Body of pancreas (tissue), 4 donors: Measurements from ENCODE around the gene FOXK2. TPM values are rescaled to one million over a fixed set of nuclear protein-coding genes. Genes with fewer than 3 reads are reported as not detected.
"Not testable (repeated sequence)": the region's sequence is repeated elsewhere in the genome, so short reads cannot be mapped to it uniquely, and the experiment has no call there.

ENCODE experiments used
- ATAC-seq: fragments of 150-250 bp; one replicate; pipeline ENCODE4 v1.9.1; 2016
- DNase-seq, 4 donors: peaks; one replicate each; pipeline ENCODE4 v3.0.0-alpha.2; 2019
- H3K27ac ChIP-seq, 4 donors: fragments of 200-600 bp; sonication (generic); 1 replicate in 3 of 4; 2 replicates in 1 of 4; pipeline versions ENCODE4 v1.5.1 to v1.6.1; 2016 to 2019; ENCODE audit warnings: mild to moderate bottlenecking in 1 of 4, mixed read lengths in 1 of 4, moderate library complexity in 1 of 4
- H3K27me3 ChIP-seq, 2 donors: fragments of 200-600 bp; sonication (generic); one replicate each; pipeline ENCODE4 v1.6.0; 2016; ENCODE audit warnings: mild to moderate bottlenecking in 1 of 2
- H3K36me3 ChIP-seq, 2 donors: fragments of 200-600 bp; sonication (generic); replicated peaks in 1 of 2; 2 replicates each; pipeline ENCODE4 v1.5.1; 2016; ENCODE audit warnings: low read depth in 2 of 2; ENCODE audit not compliant: insufficient read depth in 1 of 2
- H3K4me1 ChIP-seq: fragments of 200-600 bp; sonication (generic); one replicate; pipeline ENCODE4 v1.6.0; 2016
- H3K4me3 ChIP-seq, 2 donors: fragments of 200-600 bp; sonication (generic); 1 replicate in 1 of 2; 2 replicates in 1 of 2; pipeline ENCODE4 v1.5.1; 2016 to 2019
- H3K9me3 ChIP-seq, 3 donors: fragments of 200-600 bp; sonication (generic); 1 replicate in 2 of 3; 2 replicates in 1 of 3; pipeline ENCODE4 v1.5.1; 2016
- POLR2A ChIP-seq, 3 donors: fragments of 450-650 bp; IDR thresholded peaks; one replicate each; pipeline ENCODE4 v1.6.1; 2016; ENCODE audit warnings: antibody characterized with exemption in 3 of 3, mild to moderate bottlenecking in 2 of 3
- WGBS, 2 donors: methylation state at CpG; one replicate each; pipeline ENCODE4 v1.1.5; 2017; 5-methylcytosine and 5-hydroxymethylcytosine counted together
- intact Hi-C: fragments of 100-400 bp; cut with DNase I; formaldehyde crosslinking; loops from one replicate; pipeline ENCODE4 v1.15.1; 2023
- total RNA-seq, 2 donors: library from RNA; depleted of rRNA; stranded (reverse); fragments of >200 nt; gene quantifications; one replicate each; pipeline ENCODE4 v1.1.0, GENCODE V29; 2016
- TF ChIP-seq, protein P1 (sequence below), 7 experiments: fragments of 450-650 bp in 4 of 7; fragments of 200-600 bp in 3 of 7; sonication (generic) in 3 of 7; IDR thresholded peaks; one replicate each; pipeline ENCODE4 v1.5.1; 2016 to 2019; ENCODE audit warnings: antibody characterized with exemption in 7 of 7

Gene FOXK2
- total RNA-seq, 2 donors from 2014 or later, result 10.6 to 25.1 TPM

GRCh38 chr17:82560802-82561428, 41.4 kb downstream of the FOXK2 start:
- no peaks in the 10 kb centered on the region for H3K27me3 ChIP-seq
- no peak overlapping the region for H3K27ac ChIP-seq
- intact Hi-C loops, result no loop called here
- H3K9me3 ChIP-seq, result no peaks in the 10 kb centered on the region
- no peaks in the 10 kb centered on the region for H3K36me3 ChIP-seq
- 77 to 93% methylated on average over 6 to 9 of the region's 9 CpGs for WGBS, 2 donors
- DNase-seq, result no peak
- ATAC-seq, result no peak
- TF ChIP-seq, protein P1, sequence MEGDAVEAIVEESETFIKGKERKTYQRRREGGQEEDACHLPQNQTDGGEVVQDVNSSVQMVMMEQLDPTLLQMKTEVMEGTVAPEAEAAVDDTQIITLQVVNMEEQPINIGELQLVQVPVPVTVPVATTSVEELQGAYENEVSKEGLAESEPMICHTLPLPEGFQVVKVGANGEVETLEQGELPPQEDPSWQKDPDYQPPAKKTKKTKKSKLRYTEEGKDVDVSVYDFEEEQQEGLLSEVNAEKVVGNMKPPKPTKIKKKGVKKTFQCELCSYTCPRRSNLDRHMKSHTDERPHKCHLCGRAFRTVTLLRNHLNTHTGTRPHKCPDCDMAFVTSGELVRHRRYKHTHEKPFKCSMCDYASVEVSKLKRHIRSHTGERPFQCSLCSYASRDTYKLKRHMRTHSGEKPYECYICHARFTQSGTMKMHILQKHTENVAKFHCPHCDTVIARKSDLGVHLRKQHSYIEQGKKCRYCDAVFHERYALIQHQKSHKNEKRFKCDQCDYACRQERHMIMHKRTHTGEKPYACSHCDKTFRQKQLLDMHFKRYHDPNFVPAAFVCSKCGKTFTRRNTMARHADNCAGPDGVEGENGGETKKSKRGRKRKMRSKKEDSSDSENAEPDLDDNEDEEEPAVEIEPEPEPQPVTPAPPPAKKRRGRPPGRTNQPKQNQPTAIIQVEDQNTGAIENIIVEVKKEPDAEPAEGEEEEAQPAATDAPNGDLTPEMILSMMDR (IDR thresholded peaks at IDR 0.05), result no peak
- no peak for TF ChIP-seq POLR2A (IDR thresholded peaks at IDR 0.05)
- no peak overlapping the region for H3K4me3 ChIP-seq
- peaks cover 24% of the 10 kb centered on the region for H3K4me1 ChIP-seq

GRCh38 chr17:82561429-82562035, 42.0 kb downstream of the FOXK2 start:
- H3K27me3 ChIP-seq, result no peaks in the 10 kb centered on the region
- no peak overlapping the region for H3K4me3 ChIP-seq
- intact Hi-C loops, result no loop called here
- ATAC-seq, result no peak
- TF ChIP-seq, protein P1 (IDR thresholded peaks at IDR 0.05), result no peak
- peaks cover 0 to 2% of the 10 kb centered on the region in 2 donors for H3K36me3 ChIP-seq
- H3K9me3 ChIP-seq, result no peaks in the 10 kb centered on the region
- H3K4me1 ChIP-seq, result peaks cover 24% of the 10 kb centered on the region
- 87 to 93% methylated on average over 25 to 30 of the region's 31 CpGs for WGBS, 2 donors
- DNase-seq, result no peak
- H3K27ac ChIP-seq, result no peak overlapping the region

- H3K4me3 ChIP-seq, H3K27me3 ChIP-seq, H3K36me3 ChIP-seq, DNase-seq, ATAC-seq, intact Hi-C loops, H3K9me3 ChIP-seq, H3K27ac ChIP-seq: not testable (repeated sequence)
- WGBS, 2 donors, result 86 to 96% methylated on average over 6 to 7 of the region's 7 CpGs
- H3K4me1 ChIP-seq, result peaks cover 24% of the 10 kb centered on the region
These were observed 43.2 kb downstream of the FOXK2 start for GRCh38 chr17:82562718-82563220.

DNA sequence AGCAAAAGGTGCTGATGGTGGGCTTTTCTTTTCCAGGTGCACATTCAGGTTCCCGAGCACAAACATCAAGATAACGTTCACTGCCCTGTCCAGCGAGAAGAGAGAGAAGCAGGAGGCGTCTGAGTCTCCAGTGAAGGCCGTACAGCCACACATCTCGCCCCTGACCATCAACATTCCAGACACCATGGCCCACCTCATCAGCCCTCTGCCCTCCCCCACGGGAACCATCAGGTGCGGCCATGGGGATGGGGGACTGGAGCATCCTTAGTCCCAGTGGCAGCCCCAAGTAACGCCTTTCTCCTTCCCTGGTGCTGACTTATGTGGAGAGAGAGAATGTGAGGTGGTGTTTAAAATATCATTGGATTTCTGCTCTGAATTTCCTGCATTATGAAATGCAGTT, 43.8 kb downstream of the FOXK2 start:
- DNase-seq, result no peak
- no peak overlapping the region for H3K27ac ChIP-seq
- ATAC-seq, result no peak
- no peak overlapping the region for H3K4me3 ChIP-seq
- WGBS, 2 donors, result 78 to 90% methylated on average over 9 of the region's 9 CpGs
- peaks cover 30% of the 10 kb centered on the region for H3K4me1 ChIP-seq
- no peaks in the 10 kb centered on the region for H3K9me3 ChIP-seq
- H3K27me3 ChIP-seq, result no peaks in the 10 kb centered on the region
- H3K36me3 ChIP-seq, result peaks cover 0 to 4% of the 10 kb centered on the region in 2 donors
- intact Hi-C loops, result no loop called here
- TF ChIP-seq, protein P1 (IDR thresholded peaks at IDR 0.05), result no peak
- TF ChIP-seq POLR2A (IDR thresholded peaks at IDR 0.05), result no peak

- ATAC-seq, H3K4me3 ChIP-seq, H3K27me3 ChIP-seq, DNase-seq, H3K36me3 ChIP-seq, H3K27ac ChIP-seq, intact Hi-C loops, H3K9me3 ChIP-seq: not testable (repeated sequence)
- H3K4me1 ChIP-seq, result peaks cover 34% of the 10 kb centered on the region
- WGBS, 2 donors, result 82 to 89% methylated on average over 4 of the region's 4 CpGs
These were observed 44.2 kb downstream of the FOXK2 start for GRCh38 chr17:82563745-82564144.
